Measurements from ENCODE around the gene TPPP.

Gene TPPP

GRCh38 chr5:665541-665955, 27.6 kb downstream of the TPPP start:
- DNase-seq (ENCODE audit: low spot score) = no peak

- DNase-seq (ENCODE audit: low spot score) = no peak
Observed at GRCh38 chr5:664994-665360, 28.2 kb downstream of the TPPP start.

GRCh38 chr5:664343-664993, 28.7 kb downstream of the TPPP start:
- DNase-seq (ENCODE audit: low spot score) = no peak

- no peak for DNase-seq (ENCODE audit: low spot score)
Observed at GRCh38 chr5:663436-664342, 29.5 kb downstream of the TPPP start.

- no peak for DNase-seq (ENCODE audit: low spot score)
Observed at GRCh38 chr5:662751-663435, 30.3 kb downstream of the TPPP start.

- no peak for DNase-seq (ENCODE audit: low spot score)
Observed at GRCh38 chr5:661891-662750, 31.0 kb downstream of the TPPP start.

- DNase-seq (ENCODE audit: low spot score) = no peak
Observed at GRCh38 chr5:660491-661030, 32.6 kb downstream of the TPPP start.

- DNase-seq (ENCODE audit: low spot score) = no peak
Observed at GRCh38 chr5:659496-660263, 33.5 kb downstream of the TPPP start.

DNA sequence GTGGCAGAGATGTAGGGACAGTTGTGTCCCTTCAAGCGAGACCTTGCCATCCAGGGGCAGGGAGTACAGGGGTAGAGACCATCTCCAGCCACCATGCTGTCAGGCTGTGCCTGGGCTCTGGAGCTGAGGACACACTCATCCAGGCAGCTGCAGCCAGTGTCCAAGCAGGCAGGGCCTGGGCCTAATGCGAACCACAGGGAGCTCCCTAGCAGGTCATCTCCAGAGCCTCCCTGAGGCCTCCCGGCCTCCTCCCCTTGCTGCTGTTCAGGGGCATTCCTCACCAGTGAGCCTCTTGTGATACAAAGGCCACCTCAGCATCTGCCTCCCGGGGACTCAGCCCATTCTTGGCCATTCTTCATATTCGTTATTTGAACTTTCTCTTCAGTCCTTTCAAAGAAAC, 35.0 kb downstream of the TPPP start:
- no peak for DNase-seq (ENCODE audit: low spot score)

DNA sequence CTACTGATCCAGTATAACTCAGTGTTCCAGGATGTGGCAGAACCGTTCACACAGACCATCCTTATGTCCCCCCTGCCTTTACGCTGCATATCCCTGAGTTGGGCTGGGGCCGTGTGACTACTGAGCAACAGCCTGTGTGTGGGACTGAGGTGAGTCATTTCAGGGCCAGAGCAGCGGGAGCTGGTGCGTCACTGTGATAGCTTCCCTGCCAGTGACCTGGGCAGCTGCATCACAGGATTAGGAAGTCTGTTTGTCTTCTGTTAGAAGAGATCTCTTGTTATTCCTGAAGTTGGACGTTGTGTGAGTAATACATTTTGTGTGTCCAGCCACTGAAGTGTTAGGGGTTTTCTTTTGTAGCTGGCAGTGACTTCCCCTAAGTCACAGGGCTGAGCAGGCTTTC, 35.6 kb downstream of the TPPP start:
- DNase-seq (ENCODE audit: low spot score) = no peak

- DNase-seq (ENCODE audit: low spot score) = no peak
Observed at GRCh38 chr5:655406-655805, 37.7 kb downstream of the TPPP start.

GRCh38 chr5:654071-654778, 38.9 kb downstream of the TPPP start:
- DNase-seq (ENCODE audit: low spot score) = no peak

DNA sequence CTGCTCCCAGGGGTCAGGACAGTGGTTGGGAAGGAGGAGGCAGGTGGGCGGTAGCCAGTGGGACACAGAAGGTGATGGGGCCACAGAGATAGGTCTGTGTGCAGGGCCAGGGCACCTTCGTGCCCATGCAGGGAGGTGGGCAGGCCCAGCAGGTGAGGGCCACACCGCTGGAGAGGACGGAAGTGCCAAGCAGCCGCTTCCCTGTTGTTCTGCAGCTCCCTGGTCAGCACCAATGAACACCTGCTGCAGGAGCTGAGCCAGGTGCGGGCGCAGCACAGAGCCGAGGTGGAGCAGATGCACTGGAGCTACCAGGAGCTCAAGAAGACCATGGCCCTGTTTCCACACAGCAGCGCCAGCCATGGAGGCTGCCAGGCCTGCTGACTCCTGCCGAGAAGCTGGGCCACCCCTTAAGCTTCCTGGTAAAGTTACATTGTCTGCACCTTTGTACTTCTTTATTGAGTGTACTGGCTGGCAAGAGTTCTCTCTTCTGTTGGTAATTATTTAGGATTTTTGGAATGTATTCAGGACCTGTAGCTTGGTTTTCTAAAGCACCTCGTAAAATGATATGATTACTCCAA, 40.3 kb downstream of the TPPP start:
- no peak for DNase-seq (ENCODE audit: low spot score)

- no peak for DNase-seq (ENCODE audit: low spot score)
Observed at GRCh38 chr5:652023-652515, 41.1 kb downstream of the TPPP start.

GRCh38 chr5:651296-652022, 41.7 kb downstream of the TPPP start:
- DNase-seq (ENCODE audit: low spot score) = no peak

- DNase-seq (ENCODE audit: low spot score) = no peak
Observed at GRCh38 chr5:647727-648126, 45.4 kb downstream of the TPPP start.

DNA sequence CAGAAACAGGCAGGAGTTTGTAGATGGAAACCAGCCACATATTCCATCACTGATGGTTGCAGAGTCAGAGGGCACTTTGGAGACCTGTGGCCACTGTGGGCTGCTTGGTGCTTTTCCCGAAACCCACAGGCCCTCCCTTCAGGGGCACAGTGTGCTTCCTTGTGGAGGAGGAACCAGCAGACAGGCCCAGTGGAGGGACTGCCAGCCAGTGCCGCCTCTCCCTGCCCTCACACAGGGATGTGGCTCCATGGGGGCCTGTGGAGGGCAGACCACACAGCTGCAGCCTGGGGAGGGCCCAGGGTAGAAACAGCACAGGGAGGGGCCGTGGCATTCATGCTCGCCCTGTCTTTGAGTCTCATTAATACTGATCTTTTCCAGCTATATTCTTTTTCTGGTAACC, 45.8 kb downstream of the TPPP start:
- no peak for DNase-seq (ENCODE audit: low spot score)

- DNase-seq (ENCODE audit: low spot score) = no peak
Observed at GRCh38 chr5:646396-647201, 46.6 kb downstream of the TPPP start.
